Breast epithelium (tissue), 3 donors: ENCODE measurements around the gene GNB1L.

ENCODE experiments used
- POLR2A ChIP-seq: fragments of 450-650 bp; IDR thresholded peaks from one replicate; pipeline ENCODE4 v1.6.1; 2016; ENCODE audit warnings: antibody characterized with exemption, mild to moderate bottlenecking, moderate library complexity
- POLR2AphosphoS5 ChIP-seq, 3 donors: sonication (generic); formaldehyde crosslinking; IDR thresholded peaks; one replicate each; pipeline ENCODE4 v1.6.1; 2017; ENCODE audit warnings: antibody characterized with exemption in 3 of 3
- TF ChIP-seq, protein P1 (sequence below), 3 donors: fragments of 450-650 bp; IDR thresholded peaks; one replicate each; pipeline ENCODE4 v1.5.1; 2016 to 2017; ENCODE audit warnings: antibody characterized with exemption in 3 of 3, mild to moderate bottlenecking in 3 of 3, moderate library complexity in 3 of 3

DNA sequence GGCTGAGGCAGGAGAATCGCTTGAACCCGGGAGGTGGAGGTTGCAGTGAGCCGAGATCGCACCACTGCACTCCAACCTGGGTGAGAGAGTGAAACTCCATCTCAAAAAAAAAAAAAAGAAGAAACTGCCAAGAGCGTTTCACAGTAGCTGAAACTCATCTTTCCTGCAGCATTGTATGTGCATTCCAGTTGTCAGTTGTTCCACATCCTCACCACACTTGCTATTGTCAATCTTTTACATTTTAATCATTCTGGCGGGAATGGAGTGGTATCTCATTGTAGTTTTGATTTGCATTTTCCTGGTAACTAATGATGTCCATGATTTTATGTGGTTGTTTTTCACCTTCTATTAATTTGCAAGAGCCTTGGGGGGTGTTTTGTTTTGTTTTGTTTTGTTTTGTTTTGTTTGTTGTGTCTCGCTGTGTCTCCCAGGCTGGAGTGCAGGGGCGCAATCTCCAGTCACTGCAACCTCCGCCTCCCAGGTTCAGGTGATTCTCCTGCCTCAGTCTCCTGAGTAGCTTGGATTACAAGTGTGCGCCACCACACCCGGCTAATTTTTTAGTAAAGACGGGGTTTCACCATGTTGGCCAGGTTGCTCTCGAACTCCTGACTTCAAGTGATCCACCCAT is 8.1 kb upstream of the GNB1L start:
- TF ChIP-seq POLR2AphosphoS5 (IDR thresholded peaks at IDR 0.05) = no peak
- TF ChIP-seq, protein P1, sequence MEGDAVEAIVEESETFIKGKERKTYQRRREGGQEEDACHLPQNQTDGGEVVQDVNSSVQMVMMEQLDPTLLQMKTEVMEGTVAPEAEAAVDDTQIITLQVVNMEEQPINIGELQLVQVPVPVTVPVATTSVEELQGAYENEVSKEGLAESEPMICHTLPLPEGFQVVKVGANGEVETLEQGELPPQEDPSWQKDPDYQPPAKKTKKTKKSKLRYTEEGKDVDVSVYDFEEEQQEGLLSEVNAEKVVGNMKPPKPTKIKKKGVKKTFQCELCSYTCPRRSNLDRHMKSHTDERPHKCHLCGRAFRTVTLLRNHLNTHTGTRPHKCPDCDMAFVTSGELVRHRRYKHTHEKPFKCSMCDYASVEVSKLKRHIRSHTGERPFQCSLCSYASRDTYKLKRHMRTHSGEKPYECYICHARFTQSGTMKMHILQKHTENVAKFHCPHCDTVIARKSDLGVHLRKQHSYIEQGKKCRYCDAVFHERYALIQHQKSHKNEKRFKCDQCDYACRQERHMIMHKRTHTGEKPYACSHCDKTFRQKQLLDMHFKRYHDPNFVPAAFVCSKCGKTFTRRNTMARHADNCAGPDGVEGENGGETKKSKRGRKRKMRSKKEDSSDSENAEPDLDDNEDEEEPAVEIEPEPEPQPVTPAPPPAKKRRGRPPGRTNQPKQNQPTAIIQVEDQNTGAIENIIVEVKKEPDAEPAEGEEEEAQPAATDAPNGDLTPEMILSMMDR (IDR thresholded peaks at IDR 0.05) = no peak
- TF ChIP-seq POLR2A = no peak
